ENCODE data around the gene PCDH19. TPM values are rescaled to one million over a fixed set of nuclear protein-coding genes. Genes with fewer than 3 reads are reported as not detected.
A peak's percentile ranks its signal among the peaks of the same experiment; 100 is the strongest.

Gene PCDH19
- total and polyA plus RNA-seq, 11 donors: 0.15 to 2.2 (median 0.63) TPM

DNA sequence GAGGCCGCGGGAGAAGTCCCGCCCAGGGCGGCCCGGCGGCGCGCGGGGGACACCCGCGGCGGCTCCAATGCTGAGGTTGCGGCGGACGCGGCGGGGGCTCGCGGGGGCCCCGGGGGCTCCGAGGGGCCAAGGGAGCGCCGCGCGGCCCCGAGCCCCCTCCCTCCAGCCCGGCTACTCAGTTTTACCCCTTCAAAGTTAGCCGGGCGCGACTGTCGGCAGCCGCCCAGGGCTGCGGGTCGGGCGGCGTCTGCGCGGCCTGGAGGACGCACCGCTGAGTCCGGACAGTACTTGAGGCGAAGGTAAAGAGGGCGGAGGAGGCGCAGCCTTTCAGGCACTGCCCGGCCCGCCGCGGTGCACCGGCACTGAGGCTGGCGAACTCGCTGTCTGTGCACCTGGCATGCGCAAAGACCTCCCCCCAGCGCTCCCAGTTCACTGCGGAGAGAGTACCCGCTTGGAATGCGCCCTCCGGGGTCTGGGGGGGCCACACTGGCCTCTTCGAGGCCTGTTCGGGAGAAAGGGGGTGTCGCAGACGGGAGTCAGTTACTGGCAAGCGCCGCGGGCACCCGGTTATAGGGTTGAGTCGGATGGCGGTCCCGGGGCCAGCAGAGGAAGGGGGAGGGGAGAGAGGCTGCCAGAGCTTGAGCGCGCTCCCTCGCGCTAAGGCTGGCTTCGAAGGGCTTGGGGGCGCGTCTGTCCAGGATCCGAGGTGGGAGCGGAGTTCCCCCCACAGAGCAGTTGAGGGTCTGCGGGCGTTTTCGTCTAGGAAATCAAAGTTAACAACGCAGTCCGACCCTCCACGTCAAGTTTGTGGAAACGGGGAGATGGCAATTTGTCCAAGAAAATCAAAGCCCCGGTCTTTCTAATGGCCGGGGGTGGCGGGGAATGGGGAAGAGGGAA lies 1.1 kb downstream of the PCDH19 start:
- H3K36me3 ChIP-seq: no peaks in the 10 kb centered on the region
- WGBS, 4 donors: 2 to 42% (median 21%) methylated on average over 54 to 87 of the region's 87 CpGs
- H3K9me3 ChIP-seq: no peaks in the 10 kb centered on the region
- intact Hi-C loops (cut with DNase I): no loop called here
- H3K4me3 ChIP-seq: peak overlapping the region in 11 of 12 donors; percentile 27 to 63 (median 50)
- DNase-seq (no peak), ATAC-seq (no peak)
- H3K27me3 ChIP-seq: peaks cover 0 to 97% (median 13%) of the 10 kb centered on the region in 9 donors
- H3K27ac ChIP-seq: no peak overlapping the region
- TF ChIP-seq, protein P1, sequence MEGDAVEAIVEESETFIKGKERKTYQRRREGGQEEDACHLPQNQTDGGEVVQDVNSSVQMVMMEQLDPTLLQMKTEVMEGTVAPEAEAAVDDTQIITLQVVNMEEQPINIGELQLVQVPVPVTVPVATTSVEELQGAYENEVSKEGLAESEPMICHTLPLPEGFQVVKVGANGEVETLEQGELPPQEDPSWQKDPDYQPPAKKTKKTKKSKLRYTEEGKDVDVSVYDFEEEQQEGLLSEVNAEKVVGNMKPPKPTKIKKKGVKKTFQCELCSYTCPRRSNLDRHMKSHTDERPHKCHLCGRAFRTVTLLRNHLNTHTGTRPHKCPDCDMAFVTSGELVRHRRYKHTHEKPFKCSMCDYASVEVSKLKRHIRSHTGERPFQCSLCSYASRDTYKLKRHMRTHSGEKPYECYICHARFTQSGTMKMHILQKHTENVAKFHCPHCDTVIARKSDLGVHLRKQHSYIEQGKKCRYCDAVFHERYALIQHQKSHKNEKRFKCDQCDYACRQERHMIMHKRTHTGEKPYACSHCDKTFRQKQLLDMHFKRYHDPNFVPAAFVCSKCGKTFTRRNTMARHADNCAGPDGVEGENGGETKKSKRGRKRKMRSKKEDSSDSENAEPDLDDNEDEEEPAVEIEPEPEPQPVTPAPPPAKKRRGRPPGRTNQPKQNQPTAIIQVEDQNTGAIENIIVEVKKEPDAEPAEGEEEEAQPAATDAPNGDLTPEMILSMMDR (IDR thresholded peaks at IDR 0.05): no peak
- no peak for TF ChIP-seq POLR2A (IDR thresholded peaks at IDR 0.05)
- peaks cover 0 to 16% (median 0%) of the 10 kb centered on the region in 12 donors for H3K4me1 ChIP-seq

DNA sequence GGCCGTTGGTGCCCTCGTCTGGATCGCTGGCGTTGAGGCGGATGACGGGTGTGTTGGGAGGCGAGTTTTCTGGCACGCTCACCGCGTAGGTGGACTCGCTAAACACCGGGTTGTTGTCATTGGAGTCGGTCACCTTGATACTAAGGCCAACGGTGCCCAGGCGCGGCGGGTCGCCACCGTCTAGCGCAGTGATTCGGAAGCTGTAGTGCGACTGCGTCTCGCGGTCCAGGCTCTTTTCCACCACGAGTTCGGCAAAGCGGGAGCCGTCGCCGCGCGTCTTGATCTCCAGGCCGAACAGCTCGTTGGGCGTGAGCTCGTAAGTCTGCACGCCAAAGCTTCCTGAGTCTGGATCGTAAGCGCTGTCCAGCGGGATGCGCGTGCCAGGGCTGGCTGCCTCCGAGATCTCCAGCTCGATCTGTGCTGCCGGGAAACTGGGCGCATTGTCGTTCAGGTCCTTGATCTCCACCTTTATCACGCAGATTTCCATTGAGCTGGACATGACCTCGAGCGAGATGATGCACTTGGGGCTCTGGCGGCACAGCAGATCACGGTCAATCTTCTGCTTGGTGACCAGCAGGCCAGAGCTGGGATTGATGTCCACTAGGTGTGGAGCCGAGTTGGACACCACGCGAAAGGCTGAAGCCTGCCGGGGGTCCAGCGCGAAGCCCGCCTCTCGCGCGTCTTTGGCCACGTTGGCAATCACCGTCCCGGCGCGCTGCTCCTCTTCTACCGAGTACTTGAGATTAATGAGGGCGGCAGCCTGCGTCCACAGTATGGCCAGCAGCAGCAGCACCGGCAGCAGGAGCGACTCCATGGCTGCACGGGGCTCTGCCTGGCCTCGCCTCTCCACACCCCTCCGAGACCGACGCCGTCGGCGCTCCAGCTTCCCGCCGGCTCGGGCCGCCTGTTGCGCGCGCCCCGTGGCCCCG lies 2.0 kb downstream of the PCDH19 start:
- H3K36me3 ChIP-seq: no peaks in the 10 kb centered on the region
- DNase-seq (no peak), ATAC-seq (no peak)
- 4 to 53% (median 21%) methylated on average over 49 to 90 of the region's 90 CpGs for WGBS, 4 donors
- intact Hi-C loops (cut with DNase I): no loop called here
- H3K4me3 ChIP-seq: peak overlapping the region in 8 of 12 donors; percentile 7 to 63 (median 54)
- TF ChIP-seq POLR2A (IDR thresholded peaks at IDR 0.05): no peak
- TF ChIP-seq, protein P1 (IDR thresholded peaks at IDR 0.05): no peak
- no peaks in the 10 kb centered on the region for H3K9me3 ChIP-seq
- no peak overlapping the region for H3K27ac ChIP-seq
- H3K27me3 ChIP-seq: peaks cover 0 to 98% (median 13%) of the 10 kb centered on the region in 9 donors
- H3K4me1 ChIP-seq: peaks cover 0 to 16% (median 0%) of the 10 kb centered on the region in 12 donors

DNA sequence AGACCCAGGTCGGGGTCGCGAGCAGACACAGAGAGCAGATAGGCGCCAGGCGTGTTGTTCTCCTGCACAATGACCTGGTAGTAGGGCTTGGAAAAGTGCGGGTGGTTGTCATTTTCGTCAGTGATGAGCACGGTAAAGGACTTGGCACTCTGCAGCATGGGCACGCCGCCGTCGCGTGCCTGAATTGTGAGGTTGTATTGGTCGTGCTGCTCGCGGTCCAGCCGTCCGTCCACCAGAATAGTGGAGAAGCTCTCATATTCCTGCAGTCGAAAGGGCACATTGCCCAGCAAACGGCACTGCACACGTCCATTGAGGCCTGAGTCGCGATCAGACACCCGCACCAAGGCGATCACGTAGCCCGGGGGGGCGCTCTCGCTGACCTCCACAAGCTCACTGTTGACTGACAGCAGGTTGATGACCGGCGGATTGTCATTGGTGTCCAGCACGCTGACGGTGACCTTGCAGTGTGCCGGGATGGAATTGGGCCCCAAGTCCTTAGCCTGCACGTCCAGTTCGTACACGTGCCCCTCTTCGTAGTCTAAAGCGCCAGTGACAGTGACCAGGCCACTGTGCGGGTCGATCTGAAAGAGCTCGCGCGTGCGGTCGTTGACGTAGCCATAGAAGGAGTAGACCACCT lies 2.8 kb downstream of the PCDH19 start:
- TF ChIP-seq, protein P1 (IDR thresholded peaks at IDR 0.05): no peak
- intact Hi-C loops (cut with DNase I): no loop called here
- DNase-seq: no peak
- H3K36me3 ChIP-seq: no peaks in the 10 kb centered on the region
- peaks cover 0 to 98% (median 13%) of the 10 kb centered on the region in 9 donors for H3K27me3 ChIP-seq
- WGBS, 4 donors: 26 to 66% (median 43%) methylated on average over 39 to 47 of the region's 47 CpGs
- no peaks in the 10 kb centered on the region for H3K9me3 ChIP-seq
- peaks cover 0 to 16% (median 0%) of the 10 kb centered on the region in 12 donors for H3K4me1 ChIP-seq
- ATAC-seq: no peak
- H3K27ac ChIP-seq: no peak overlapping the region
- peak overlapping the region in 1 of 12 donors; percentile 59 for H3K4me3 ChIP-seq

Data from heart left ventricle (tissue), 16 donors.